Activated CD4-positive, alpha-beta T cell treated with anti-CD3 and anti-CD28 coated beads for 48 hours (primary cell): ENCODE measurements around the gene TMPRSS11F.

Experiments
- DNase-seq: peaks from one replicate; pipeline ENCODE4 v3.0.0-alpha.2; 2020

TMPRSS11F gene

DNA sequence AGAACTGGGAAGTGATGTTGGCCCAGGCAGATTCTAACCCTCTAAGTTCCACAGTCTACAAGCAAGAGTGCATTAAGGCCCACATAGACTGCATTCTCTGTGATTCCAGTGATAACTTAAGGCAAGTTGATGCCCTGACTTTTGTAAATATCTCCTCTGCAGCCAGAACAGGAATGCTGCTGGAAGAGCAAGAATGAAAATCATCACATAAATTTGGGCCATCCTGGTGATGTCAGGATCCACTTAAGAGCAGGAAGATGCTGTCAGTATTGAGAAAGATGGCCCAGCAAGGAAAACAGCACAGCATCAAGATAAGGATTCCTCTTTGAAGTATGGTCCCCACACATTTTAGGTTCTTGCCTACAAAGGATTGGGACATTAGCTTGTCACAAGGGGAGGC lies 52.4 kb downstream of the TMPRSS11F start:
- DNase-seq: no peak

DNA sequence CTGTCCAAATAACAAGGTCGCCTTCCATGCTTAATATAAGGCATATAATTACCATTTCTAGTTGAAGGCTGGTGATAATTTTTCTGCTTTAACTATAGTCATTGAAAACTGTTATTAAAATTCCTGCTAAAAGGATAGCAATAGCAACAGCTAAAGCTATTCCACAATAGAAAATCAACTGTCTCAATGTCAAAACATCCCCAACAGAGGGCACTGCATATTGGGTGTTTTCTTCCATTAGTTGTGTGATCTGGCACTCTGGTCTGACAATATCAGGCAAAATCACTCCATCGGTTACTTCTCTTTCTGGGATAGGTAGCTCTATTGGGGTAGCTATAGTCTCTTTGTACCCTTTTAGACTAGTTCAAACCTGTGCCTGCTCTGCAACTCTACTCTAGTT lies 53.5 kb downstream of the TMPRSS11F start:
- DNase-seq: no peak

DNA sequence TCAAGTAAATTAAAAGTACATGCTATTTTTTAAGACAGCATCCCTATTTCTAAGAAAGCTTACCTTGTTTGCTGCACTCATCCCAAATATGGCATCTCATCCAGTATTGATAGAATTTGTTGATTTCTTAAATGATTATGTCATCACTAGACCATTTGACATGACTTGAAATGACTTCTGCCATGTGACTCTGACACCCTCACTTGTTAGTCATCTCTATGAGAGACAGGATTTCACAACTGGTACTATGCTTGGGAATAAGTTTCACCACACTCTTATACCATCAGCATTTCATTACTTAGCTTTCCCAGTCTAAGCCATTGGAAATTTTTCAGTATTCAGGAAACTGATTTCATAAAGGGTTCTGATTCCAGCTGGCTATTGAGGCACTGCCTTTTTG lies 55.3 kb downstream of the TMPRSS11F start:
- no peak for DNase-seq

DNA sequence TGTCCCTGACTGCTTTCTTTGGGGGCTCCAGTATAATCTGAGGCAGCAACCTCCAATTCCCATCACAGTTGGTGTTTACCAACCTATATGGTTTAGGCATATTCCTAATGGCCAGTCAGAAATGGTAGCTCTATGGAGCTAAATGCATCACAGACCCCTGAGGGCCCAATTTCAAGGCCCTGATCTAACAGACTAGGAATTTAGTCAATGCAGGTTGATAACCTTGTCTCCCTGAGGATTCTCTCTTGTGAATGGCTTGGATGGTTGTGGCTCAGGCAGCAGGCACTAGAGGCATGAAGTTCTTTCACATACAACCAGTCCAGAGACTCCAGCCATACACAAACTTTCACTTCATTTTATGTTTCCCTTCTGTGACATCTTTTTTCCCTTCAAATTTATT lies 59.4 kb downstream of the TMPRSS11F start:
- no peak for DNase-seq

DNA sequence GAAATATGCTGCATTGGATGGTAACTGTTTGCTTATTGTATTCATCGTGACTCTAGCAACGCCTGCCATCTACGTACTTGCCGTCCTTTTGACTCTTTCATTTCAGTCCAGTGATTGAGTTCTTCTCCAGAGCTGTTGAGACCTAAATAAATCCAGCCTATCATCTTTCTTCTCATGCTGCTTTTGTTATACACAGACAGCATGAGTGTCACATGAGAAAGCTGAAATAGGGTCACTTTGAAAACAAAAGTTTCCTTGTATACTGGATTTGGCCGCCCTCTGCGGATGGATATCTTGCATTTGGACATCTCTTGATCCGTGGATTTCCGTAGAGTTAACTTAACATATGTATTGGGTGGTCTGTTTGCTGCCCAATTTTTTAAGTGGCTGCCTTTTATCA lies 67.2 kb downstream of the TMPRSS11F start:
- DNase-seq: no peak

DNA sequence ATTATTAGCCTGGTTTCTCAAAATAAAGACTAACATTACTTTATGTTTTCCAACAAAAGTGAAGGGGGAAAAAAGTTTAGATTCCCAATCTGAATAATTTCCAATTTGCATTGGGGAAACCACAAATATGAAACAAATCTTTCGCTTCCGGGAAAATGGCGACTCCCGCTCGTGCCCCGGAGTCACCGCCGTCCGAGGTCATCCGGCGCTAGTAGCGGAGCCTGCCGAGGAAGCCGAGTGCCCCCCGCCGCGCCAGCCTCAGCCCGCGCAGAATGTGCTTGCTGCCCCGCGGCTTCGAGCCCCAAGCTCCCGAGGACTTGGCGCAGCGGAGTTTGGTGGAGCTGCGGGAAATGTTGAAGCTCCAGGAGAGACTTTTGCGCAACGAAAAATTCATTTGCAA lies 91.4 kb downstream of the TMPRSS11F start:
- no peak for DNase-seq

DNA sequence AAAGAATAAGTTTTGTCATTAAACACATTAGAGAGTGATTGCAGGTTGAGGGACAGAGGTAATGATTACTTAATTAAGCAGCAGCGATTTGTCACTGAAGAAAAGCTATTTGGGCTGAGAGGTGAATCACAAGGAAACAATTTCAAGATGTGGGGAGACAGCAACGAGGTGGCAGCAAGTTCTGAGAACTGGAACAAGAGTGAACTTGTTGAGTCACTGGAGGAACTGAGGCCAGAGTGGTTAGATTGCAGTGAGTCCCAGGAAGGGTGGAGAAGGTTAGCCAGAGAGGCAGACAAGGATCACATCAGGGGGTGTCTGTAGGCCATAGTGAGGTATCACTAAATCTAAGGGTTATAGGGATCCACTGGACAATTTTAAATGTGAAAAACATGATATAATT lies 108.5 kb downstream of the TMPRSS11F start:
- DNase-seq: no peak

DNA sequence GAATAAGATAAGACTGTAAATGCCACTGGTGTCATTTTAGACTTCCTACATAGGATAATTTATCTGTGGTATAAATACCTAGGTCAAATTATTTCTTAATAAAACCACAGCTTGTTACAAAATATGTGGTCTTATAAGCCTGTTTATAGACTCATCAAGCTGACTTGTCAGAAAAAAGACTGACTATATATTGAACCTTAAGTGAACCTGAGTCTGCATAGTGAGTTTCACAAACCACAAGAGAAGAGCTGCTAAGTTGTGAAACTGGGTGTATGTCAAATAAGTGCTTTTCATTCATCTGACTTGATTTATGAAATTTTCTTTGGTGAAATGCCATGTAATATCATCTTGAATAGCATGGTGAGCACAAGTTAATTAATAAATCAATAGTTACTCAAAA lies 118.0 kb downstream of the TMPRSS11F start:
- DNase-seq: no peak
